ENCODE data around the gene TM9SF3. TPM values are rescaled to one million over a fixed set of nuclear protein-coding genes. Genes with fewer than 3 reads are reported as not detected.

The TM9SF3 gene
- polyA plus RNA-seq, 2 of the 4 experiments (the other 2 are of a cell fraction): 92.9 to 138 TPM

DNA sequence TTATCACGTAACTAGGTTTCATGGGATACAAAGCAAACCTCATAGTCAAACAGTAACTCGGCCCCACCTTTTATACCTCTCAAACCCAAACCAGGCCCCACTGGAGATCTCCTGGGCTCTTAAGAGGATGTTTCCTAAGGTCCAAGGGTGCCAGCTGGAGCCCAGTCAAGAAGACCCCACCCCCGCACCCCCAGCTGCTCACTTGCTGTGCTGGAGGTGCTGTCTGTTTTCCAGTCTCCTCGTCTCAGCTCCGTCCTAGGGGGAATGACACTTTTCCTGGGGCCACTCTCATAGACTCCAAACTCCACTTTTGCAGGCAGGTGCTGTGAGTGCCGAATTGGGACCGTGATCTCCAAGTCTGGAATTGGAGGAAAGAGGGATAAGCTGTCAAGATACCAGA is 22.7 kb upstream of the TM9SF3 start:
- ChIA-PET POLR2A (interaction anchor here (1.1 kb wide), 1 partner anchor 22 kb away, joined by 3 read pairs; the partner anchor contains the start of gene TM9SF3), CTCF (interaction anchor here (1.2 to 2.3 kb wide), 3 partner anchors 11 to 463 kb away, joined by 3 to 5 read pairs (median 4); no protein-coding TSS in a partner anchor)
- no peaks in the 10 kb centered on the region for H3K9me3 ChIP-seq
- no peak overlapping the region for H3K27ac ChIP-seq
- H3K4me2 ChIP-seq: no peak overlapping the region
- FAIRE-seq: no peak
- no peak for DNase-seq (ENCODE audit: low read depth in 1 of 2, low spot score in 1 of 2)
- H3K4me1 ChIP-seq: peaks cover 18% of the 10 kb centered on the region
- TF ChIP-seq, protein P1, sequence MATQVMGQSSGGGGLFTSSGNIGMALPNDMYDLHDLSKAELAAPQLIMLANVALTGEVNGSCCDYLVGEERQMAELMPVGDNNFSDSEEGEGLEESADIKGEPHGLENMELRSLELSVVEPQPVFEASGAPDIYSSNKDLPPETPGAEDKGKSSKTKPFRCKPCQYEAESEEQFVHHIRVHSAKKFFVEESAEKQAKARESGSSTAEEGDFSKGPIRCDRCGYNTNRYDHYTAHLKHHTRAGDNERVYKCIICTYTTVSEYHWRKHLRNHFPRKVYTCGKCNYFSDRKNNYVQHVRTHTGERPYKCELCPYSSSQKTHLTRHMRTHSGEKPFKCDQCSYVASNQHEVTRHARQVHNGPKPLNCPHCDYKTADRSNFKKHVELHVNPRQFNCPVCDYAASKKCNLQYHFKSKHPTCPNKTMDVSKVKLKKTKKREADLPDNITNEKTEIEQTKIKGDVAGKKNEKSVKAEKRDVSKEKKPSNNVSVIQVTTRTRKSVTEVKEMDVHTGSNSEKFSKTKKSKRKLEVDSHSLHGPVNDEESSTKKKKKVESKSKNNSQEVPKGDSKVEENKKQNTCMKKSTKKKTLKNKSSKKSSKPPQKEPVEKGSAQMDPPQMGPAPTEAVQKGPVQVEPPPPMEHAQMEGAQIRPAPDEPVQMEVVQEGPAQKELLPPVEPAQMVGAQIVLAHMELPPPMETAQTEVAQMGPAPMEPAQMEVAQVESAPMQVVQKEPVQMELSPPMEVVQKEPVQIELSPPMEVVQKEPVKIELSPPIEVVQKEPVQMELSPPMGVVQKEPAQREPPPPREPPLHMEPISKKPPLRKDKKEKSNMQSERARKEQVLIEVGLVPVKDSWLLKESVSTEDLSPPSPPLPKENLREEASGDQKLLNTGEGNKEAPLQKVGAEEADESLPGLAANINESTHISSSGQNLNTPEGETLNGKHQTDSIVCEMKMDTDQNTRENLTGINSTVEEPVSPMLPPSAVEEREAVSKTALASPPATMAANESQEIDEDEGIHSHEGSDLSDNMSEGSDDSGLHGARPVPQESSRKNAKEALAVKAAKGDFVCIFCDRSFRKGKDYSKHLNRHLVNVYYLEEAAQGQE (IDR thresholded peaks at IDR 0.05): no peak
- TF ChIP-seq MAFK (IDR thresholded peaks at IDR 0.05; ENCODE audit: partially characterized antibody): no peak
- TF ChIP-seq FOXS1 (CRISPR knock-in tag; IDR thresholded peaks at IDR 0.05): no peak
- no peak for TF ChIP-seq POLR2AphosphoS2 (conservative IDR thresholded peaks at IDR 0.05; ENCODE audit: low read length)
- TF ChIP-seq NFE2L2 (conservative IDR thresholded peaks at IDR 0.05; ENCODE audit: low read length): no peak
- TF ChIP-seq ESRRA (IDR thresholded peaks at IDR 0.05; ENCODE audit: borderline replicate concordance, low read length): no peak
- TF ChIP-seq ZFP36 (IDR thresholded peaks at IDR 0.05; ENCODE audit: borderline replicate concordance, partially characterized antibody): no peak
- TF ChIP-seq EHF (CRISPR knock-in tag; IDR thresholded peaks at IDR 0.05): no peak
- no peak for TF ChIP-seq RFX5 (IDR thresholded peaks at IDR 0.05)
- no peak for TF ChIP-seq FOSL2 (IDR thresholded peaks at IDR 0.05)
- TF ChIP-seq FOSL2 (CRISPR knock-in tag; IDR thresholded peaks at IDR 0.05): no peak
- TF ChIP-seq HOXB5 (CRISPR knock-in tag; IDR thresholded peaks at IDR 0.05): no peak
- TF ChIP-seq, protein P2, sequence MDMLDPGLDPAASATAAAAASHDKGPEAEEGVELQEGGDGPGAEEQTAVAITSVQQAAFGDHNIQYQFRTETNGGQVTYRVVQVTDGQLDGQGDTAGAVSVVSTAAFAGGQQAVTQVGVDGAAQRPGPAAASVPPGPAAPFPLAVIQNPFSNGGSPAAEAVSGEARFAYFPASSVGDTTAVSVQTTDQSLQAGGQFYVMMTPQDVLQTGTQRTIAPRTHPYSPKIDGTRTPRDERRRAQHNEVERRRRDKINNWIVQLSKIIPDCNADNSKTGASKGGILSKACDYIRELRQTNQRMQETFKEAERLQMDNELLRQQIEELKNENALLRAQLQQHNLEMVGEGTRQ (IDR thresholded peaks at IDR 0.05): no peak
- no peak for TF ChIP-seq RAD21 (conservative IDR thresholded peaks at IDR 0.05 in 1 of 2, IDR thresholded peaks at IDR 0.05 in 1 of 2)
- no peak for TF ChIP-seq TP53 (CRISPR knock-in tag; IDR thresholded peaks at IDR 0.05)
- TF ChIP-seq MAZ (IDR thresholded peaks at IDR 0.05; ENCODE audit: borderline replicate concordance, low read depth, low read length): no peak
- no peak overlapping the region for H3K4me3 ChIP-seq
- no peak for ATAC-seq
- 64% methylated on average over 6 of the region's 7 CpGs for WGBS (ENCODE audit: missing lambda C conversion rate)

DNA sequence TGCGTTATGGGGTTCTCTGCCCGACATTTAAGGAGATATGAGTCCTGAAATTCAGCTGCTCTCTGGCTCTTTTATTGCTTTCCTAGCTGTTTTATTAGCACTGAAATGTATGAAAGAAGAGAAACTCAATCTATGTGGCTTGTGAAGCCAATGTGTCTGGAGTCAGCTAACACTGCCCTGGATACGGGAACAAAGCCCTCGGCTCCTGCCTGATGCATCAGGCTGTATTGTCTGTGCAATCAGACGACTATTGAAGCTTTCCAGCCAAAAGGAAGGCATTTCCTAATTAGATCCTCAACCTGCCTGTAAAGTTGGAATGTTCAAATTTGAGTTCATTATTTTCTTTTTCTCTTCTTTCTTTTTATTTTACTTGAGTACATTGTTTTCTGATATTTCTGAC is 22.0 kb upstream of the TM9SF3 start:
- no peak overlapping the region for H3K27ac ChIP-seq
- ChIA-PET POLR2A (no interaction called here), CTCF (interaction anchor here (0.6 to 2.3 kb wide), 3 partner anchors 11 to 464 kb away, joined by 3 to 5 read pairs (median 4); no protein-coding TSS in a partner anchor)
- no peak overlapping the region for H3K4me3 ChIP-seq
- TF ChIP-seq, protein P2 (IDR thresholded peaks at IDR 0.05): no peak
- TF ChIP-seq EP300 (IDR thresholded peaks at IDR 0.05) (no peak), TP53 (CRISPR knock-in tag; IDR thresholded peaks at IDR 0.05) (no peak), BHLHE40 (IDR thresholded peaks at IDR 0.05; ENCODE audit: low read depth, low read length) (no peak), MAFK (IDR thresholded peaks at IDR 0.05; ENCODE audit: partially characterized antibody) (no peak), RAD21 (conservative IDR thresholded peaks at IDR 0.05 in 1 of 2, IDR thresholded peaks at IDR 0.05 in 1 of 2) (no peak), FOXS1 (CRISPR knock-in tag; IDR thresholded peaks at IDR 0.05) (no peak), CHD2 (IDR thresholded peaks at IDR 0.05; ENCODE audit: low read length, partially characterized antibody) (no peak)
- TF ChIP-seq, protein P3, sequence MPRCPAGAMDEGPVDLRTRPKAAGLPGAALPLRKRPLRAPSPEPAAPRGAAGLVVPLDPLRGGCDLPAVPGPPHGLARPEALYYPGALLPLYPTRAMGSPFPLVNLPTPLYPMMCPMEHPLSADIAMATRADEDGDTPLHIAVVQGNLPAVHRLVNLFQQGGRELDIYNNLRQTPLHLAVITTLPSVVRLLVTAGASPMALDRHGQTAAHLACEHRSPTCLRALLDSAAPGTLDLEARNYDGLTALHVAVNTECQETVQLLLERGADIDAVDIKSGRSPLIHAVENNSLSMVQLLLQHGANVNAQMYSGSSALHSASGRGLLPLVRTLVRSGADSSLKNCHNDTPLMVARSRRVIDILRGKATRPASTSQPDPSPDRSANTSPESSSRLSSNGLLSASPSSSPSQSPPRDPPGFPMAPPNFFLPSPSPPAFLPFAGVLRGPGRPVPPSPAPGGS (IDR thresholded peaks at IDR 0.05): no peak
- peaks cover 11% of the 10 kb centered on the region for H3K4me1 ChIP-seq
- no peak overlapping the region for H3K4me2 ChIP-seq
- DNase-seq (ENCODE audit: low read depth in 1 of 2, low spot score in 1 of 2): no peak
- FAIRE-seq: no peak
- WGBS (ENCODE audit: missing lambda C conversion rate): 65% methylated on average over 5 of the region's 5 CpGs
- H3K9me3 ChIP-seq: no peaks in the 10 kb centered on the region
- ATAC-seq: no peak
